Stromal cell of bone marrow (primary cell): ENCODE measurements around the gene TMEFF1.

ENCODE experiments used
- DNase-seq: peaks from one replicate; pipeline ENCODE4 v3.0.0-alpha.2; 2012; ENCODE audit warnings: low read depth

The TMEFF1 gene

DNA sequence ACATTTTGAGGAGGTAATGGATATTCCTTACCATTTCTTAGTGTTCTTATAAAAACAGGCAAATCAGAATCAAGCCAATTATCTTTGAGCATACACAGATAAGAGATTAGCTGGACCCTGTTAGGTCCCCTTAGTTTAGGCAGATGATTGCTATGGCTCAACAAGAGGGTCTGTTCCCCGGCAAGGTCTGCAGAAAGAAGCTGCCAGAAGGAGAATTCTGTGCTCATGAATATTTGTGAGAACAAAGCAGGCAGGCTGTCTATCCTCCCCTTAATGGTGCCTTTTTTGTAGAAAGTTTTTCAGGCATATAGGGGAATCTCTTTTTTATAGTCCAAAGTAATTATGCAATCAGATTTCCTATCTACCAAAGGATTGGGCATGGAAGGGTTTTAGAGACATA, 132.5 kb downstream of the TMEFF1 start:
- DNase-seq: no peak

DNA sequence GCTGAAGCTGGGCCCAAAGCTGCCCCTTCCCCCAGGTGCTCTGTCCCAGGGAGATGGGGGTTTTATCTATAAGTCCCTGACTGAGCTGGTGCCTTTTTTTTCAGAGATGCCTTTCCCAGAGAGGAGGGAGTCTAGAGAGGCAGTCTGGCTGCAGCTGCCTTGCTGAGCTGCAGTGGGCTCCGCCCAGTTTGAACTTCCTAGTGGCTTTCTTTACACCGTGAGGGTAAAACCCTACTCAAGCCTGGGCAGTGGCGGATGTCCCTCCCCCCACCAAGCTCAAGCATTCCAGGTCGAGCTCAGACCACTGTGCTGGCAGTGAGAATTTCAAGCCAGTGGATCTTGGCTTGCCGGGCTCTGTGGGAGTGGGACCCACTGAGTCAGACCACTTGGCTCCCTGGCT, 146.2 kb downstream of the TMEFF1 start:
- no peak for DNase-seq

GRCh38 chr9:100619665-100620064, 146.7 kb downstream of the TMEFF1 start:
- no peak for DNase-seq

DNA sequence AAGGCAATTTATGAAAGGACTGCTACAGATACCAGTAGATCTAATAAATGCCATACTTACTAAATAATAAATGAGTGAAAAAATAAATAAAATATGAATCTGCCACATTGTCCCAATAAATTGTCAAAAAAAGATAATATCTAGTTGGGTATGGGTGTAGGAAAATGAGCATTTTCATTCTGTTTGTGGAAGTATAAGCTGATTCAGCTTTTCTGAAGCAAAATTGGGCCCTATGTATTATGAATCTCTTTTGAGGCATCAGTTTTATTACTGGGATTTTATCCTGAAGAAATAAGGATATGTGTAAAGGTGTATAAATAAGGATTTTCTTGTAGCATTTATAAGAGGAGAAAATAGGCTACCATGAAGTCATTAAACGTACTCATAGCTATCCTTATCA, 151.0 kb downstream of the TMEFF1 start:
- DNase-seq: no peak

- DNase-seq: no peak
These were observed 154.0 kb downstream of the TMEFF1 start for GRCh38 chr9:100626949-100627348.
